OCI-LY1 (cell line): ENCODE data around the gene DNAH9.

Source experiments
- H2AFZ ChIP-seq: fragments of 200-600 bp; sonication (generic), shearing (Covaris generic); 2 replicates; pipeline ENCODE4 v1.6.0; 2014; ENCODE audit warnings: antibody characterized with exemption, mild to moderate bottlenecking, low read length
- H3F3A ChIP-seq: fragments of 200-600 bp; sonication (generic), shearing (Covaris generic); 2 replicates; pipeline ENCODE4 v1.6.0; 2014; ENCODE audit warnings: mild to moderate bottlenecking, antibody characterized with exemption, low read length, moderate library complexity; ENCODE audit not compliant: insufficient read depth
- H3K27ac ChIP-seq: fragments of 200-600 bp; sonication (generic); 2 replicates; pipeline ENCODE4 v1.5.1; 2014; ENCODE audit warnings: low read length, mixed run types, mild to moderate bottlenecking, low read depth; ENCODE audit not compliant: poor library complexity, severe bottlenecking
- H3K27me3 ChIP-seq: fragments of 200-600 bp; sonication (generic); 2 replicates; pipeline ENCODE4 v1.6.0; 2014; ENCODE audit warnings: antibody characterized with exemption, mild to moderate bottlenecking, low read length, moderate library complexity; ENCODE audit not compliant: insufficient read depth
- H3K36me3 ChIP-seq: fragments of 200-600 bp; sonication (generic); 2 replicates; pipeline ENCODE4 v1.6.1; 2014; ENCODE audit warnings: mild to moderate bottlenecking, antibody characterized with exemption, low read length, moderate library complexity, mixed read lengths; ENCODE audit not compliant: insufficient read depth
- H3K4me1 ChIP-seq: fragments of 200-600 bp; sonication (generic); 2 replicates; pipeline ENCODE4 v1.5.1; 2014; ENCODE audit warnings: mild to moderate bottlenecking, low read length, moderate library complexity; ENCODE audit not compliant: insufficient read depth, severe bottlenecking
- H3K4me2 ChIP-seq: fragments of 200-600 bp; sonication (generic), shearing (Covaris generic); 2 replicates; pipeline ENCODE4 v1.6.1; 2014; ENCODE audit warnings: low read length
- H3K4me3 ChIP-seq: fragments of 200-600 bp; sonication (generic); 2 replicates; pipeline ENCODE4 v1.5.1; 2014; ENCODE audit warnings: low read length, low read depth, mild to moderate bottlenecking, mixed read lengths; ENCODE audit not compliant: poor library complexity, severe bottlenecking
- H3K79me2 ChIP-seq: fragments of 200-600 bp; shearing (Covaris generic); 2 replicates; pipeline ENCODE4 v1.6.1; 2016; ENCODE audit warnings: mixed run types, low read length, mixed read lengths; ENCODE audit not compliant: insufficient read depth
- H3K9ac ChIP-seq: fragments of 200-600 bp; sonication (generic), shearing (Covaris generic); 2 replicates; pipeline ENCODE4 v1.6.1; 2014; ENCODE audit warnings: mild to moderate bottlenecking, low read length, mixed read lengths
- H3K9me2 ChIP-seq: fragments of 200-600 bp; sonication (generic), shearing (Covaris generic); 2 replicates; pipeline ENCODE4 v1.6.1; 2014; ENCODE audit warnings: low read depth, mild to moderate bottlenecking, low read length, mixed read lengths
- H3K9me3 ChIP-seq: fragments of 200-600 bp; shearing (Covaris generic); 2 replicates; pipeline ENCODE4 v1.6.1; 2014; ENCODE audit warnings: low read length, mixed read lengths
- H4K20me1 ChIP-seq: fragments of 200-600 bp; sonication (generic), shearing (Covaris generic); 2 replicates; pipeline ENCODE4 v1.6.0; 2016; ENCODE audit warnings: mild to moderate bottlenecking, low read length; ENCODE audit not compliant: insufficient read depth
- CTCF ChIP-seq: fragments of 200-600 bp; sonication (generic), shearing (Covaris generic); IDR thresholded peaks from 2 replicates; pipeline ENCODE4 v1.5.1; 2017; ENCODE audit warnings: mild to moderate bottlenecking, antibody characterized with exemption, low read length, moderate library complexity, mixed read lengths
- EZH2 ChIP-seq: fragments of 200-600 bp; sonication (generic), shearing (Covaris generic); IDR thresholded peaks from 2 replicates; pipeline ENCODE4 v1.8.0; 2017; ENCODE audit warnings: borderline replicate concordance, mixed run types, mild to moderate bottlenecking, antibody characterized with exemption, low read length, moderate library complexity, mixed read lengths

Gene DNAH9

GRCh38 chr17:11901931-11902330 lies 303.7 kb downstream of the DNAH9 start:
- Histone ChIP-seq H3K27ac (no peak overlapping the region), H3K9ac (no peak overlapping the region), H3K4me3 (no peak overlapping the region), H3K36me3 (no peaks in the 10 kb centered on the region), H3K9me3 (no peaks in the 10 kb centered on the region), H4K20me1 (no peaks in the 10 kb centered on the region), H3K9me2 (no peaks in the 10 kb centered on the region), H2AFZ (no peak overlapping the region), H3K79me2 (no peaks in the 10 kb centered on the region), H3K4me2 (no peak overlapping the region), H3K4me1 (no peaks in the 10 kb centered on the region), H3K27me3 (no peaks in the 10 kb centered on the region), H3F3A (no peaks in the 10 kb centered on the region)
- TF ChIP-seq CTCF (no peak), EZH2 (no peak)

- no peak overlapping the region for H3K27ac ChIP-seq
- H3K4me1 ChIP-seq, result no peaks in the 10 kb centered on the region
- no peaks in the 10 kb centered on the region for H3K79me2 ChIP-seq
- no peak overlapping the region for H3K4me2 ChIP-seq
- no peaks in the 10 kb centered on the region for H3K9me2 ChIP-seq
- no peak overlapping the region for H3K9ac ChIP-seq
- H2AFZ ChIP-seq, result no peak overlapping the region
- H3K36me3 ChIP-seq, result no peaks in the 10 kb centered on the region
- H3F3A ChIP-seq, result no peaks in the 10 kb centered on the region
- no peaks in the 10 kb centered on the region for H3K9me3 ChIP-seq
- H4K20me1 ChIP-seq, result no peaks in the 10 kb centered on the region
- no peak overlapping the region for H3K4me3 ChIP-seq
- H3K27me3 ChIP-seq, result no peaks in the 10 kb centered on the region
- TF ChIP-seq EZH2, result no peak
- no peak for TF ChIP-seq CTCF
Observed at GRCh38 chr17:11908711-11909146, 310.5 kb downstream of the DNAH9 start.

- H3K9ac ChIP-seq, result no peak overlapping the region
Observed at GRCh38 chr17:11909348-11909747, 311.1 kb downstream of the DNAH9 start.

More at GRCh38 chr17:11909348-11909747, 311.1 kb downstream of the DNAH9 start:
- no peak overlapping the region for H3K4me3 ChIP-seq
- H3K27me3 ChIP-seq, result no peaks in the 10 kb centered on the region
- H3K9me3 ChIP-seq, result no peaks in the 10 kb centered on the region
- H3K9me2 ChIP-seq, result no peaks in the 10 kb centered on the region
- no peaks in the 10 kb centered on the region for H3K4me1 ChIP-seq
- no peak overlapping the region for H3K27ac ChIP-seq
- no peaks in the 10 kb centered on the region for H3K79me2 ChIP-seq
- H3K36me3 ChIP-seq, result no peaks in the 10 kb centered on the region
- H3F3A ChIP-seq, result no peaks in the 10 kb centered on the region
- H4K20me1 ChIP-seq, result no peaks in the 10 kb centered on the region
- no peak; the same call in 1 of the 2 replicates for TF ChIP-seq CTCF
- TF ChIP-seq EZH2, result no peak
- H3K4me2 ChIP-seq, result no peak overlapping the region
- no peak overlapping the region for H2AFZ ChIP-seq
